GM12873 (cell line): ENCODE data around the gene PTPRG.

Experiments used
- CTCF ChIP-seq: IDR thresholded peaks from 2 replicates; pipeline ENCODE4 v1.5.1; 2012; ENCODE audit warnings: low read depth, mild to moderate bottlenecking, moderate library complexity, low read length, control low read depth; ENCODE audit not compliant: insufficient read depth; ENCODE audit errors: missing control alignments

The PTPRG gene

GRCh38 chr3:61579685-61580084 is 18.3 kb downstream of the PTPRG start:
- TF ChIP-seq CTCF, result no peak

- no peak for TF ChIP-seq CTCF
These were observed 19.7 kb downstream of the PTPRG start for GRCh38 chr3:61580982-61581643.

- TF ChIP-seq CTCF, result no peak
These were observed 20.9 kb downstream of the PTPRG start for GRCh38 chr3:61582287-61582686.

GRCh38 chr3:61582846-61583245 is 21.5 kb downstream of the PTPRG start:
- no peak for TF ChIP-seq CTCF

GRCh38 chr3:61583890-61584875 is 22.8 kb downstream of the PTPRG start:
- TF ChIP-seq CTCF, result no peak

- TF ChIP-seq CTCF, result no peak
These were observed 28.5 kb downstream of the PTPRG start for GRCh38 chr3:61589856-61590255.

GRCh38 chr3:61591300-61591699 is 29.9 kb downstream of the PTPRG start:
- no peak for TF ChIP-seq CTCF
